Activated gamma-delta T cell (primary cell): Measurements from ENCODE around the gene MYO1G.
"Not testable (repeated sequence)": the region's sequence is repeated elsewhere in the genome, so short reads cannot be mapped to it uniquely, and the experiment has no call there.

Experiments used
- DNase-seq: peaks from one replicate; lab custom pipeline; 2025; lab: John Stamatoyannopoulos, UW

The MYO1G gene

GRCh38 chr7:44999245-45000092 is 20.7 kb upstream of the MYO1G start:
- peak; percentile 95 for DNase-seq

- DNase-seq: no peak
Observed at GRCh38 chr7:44998153-44998871, 19.5 kb upstream of the MYO1G start.

GRCh38 chr7:44995555-44996493 is 17.0 kb upstream of the MYO1G start:
- no peak for DNase-seq

- no peak for DNase-seq
Observed at GRCh38 chr7:44994877-44995554, 16.2 kb upstream of the MYO1G start.

- DNase-seq: not testable (repeated sequence)
Observed at GRCh38 chr7:44992004-44992795, 13.4 kb upstream of the MYO1G start.

- DNase-seq: no peak
Observed at GRCh38 chr7:44990109-44991023, 11.6 kb upstream of the MYO1G start.

- no peak for DNase-seq
Observed at GRCh38 chr7:44989132-44989531, 10.3 kb upstream of the MYO1G start.

GRCh38 chr7:44988701-44989100 is 9.9 kb upstream of the MYO1G start:
- DNase-seq: no peak

GRCh38 chr7:44987996-44988395 is 9.2 kb upstream of the MYO1G start:
- no peak for DNase-seq

GRCh38 chr7:44987457-44987856 is 8.6 kb upstream of the MYO1G start:
- DNase-seq: no peak

- peak; percentile 95 for DNase-seq
Observed at GRCh38 chr7:44986218-44987053, 7.6 kb upstream of the MYO1G start.

GRCh38 chr7:44985900-44986217 is 7.0 kb upstream of the MYO1G start:
- no peak for DNase-seq

GRCh38 chr7:44985033-44985695 is 6.3 kb upstream of the MYO1G start:
- no peak for DNase-seq

- no peak for DNase-seq
Observed at GRCh38 chr7:44984478-44984758, 5.6 kb upstream of the MYO1G start.

GRCh38 chr7:44983742-44984477 is 5.1 kb upstream of the MYO1G start:
- no peak for DNase-seq

GRCh38 chr7:44982970-44983369 is 4.2 kb upstream of the MYO1G start:
- DNase-seq: no peak

- DNase-seq: no peak
Observed at GRCh38 chr7:44982535-44982923, 3.7 kb upstream of the MYO1G start.
